Mammary epithelial cell (primary cell): ENCODE results near the gene GP9.

Experiments used
- CTCF ChIP-seq, 2 donors: IDR thresholded peaks in 1 of 2; conservative IDR thresholded peaks in 1 of 2; 2 replicates each; pipeline ENCODE4 v1.5.1; 2011 to 2012; ENCODE audit warnings: inconsistent platforms in 2 of 2, low read length in 2 of 2, mild to moderate bottlenecking in 2 of 2, control low read depth in 1 of 2, low read depth in 1 of 2; ENCODE audit not compliant: insufficient read depth in 1 of 2; ENCODE audit errors: extremely low read depth in 1 of 2
- EZH2 ChIP-seq: IDR thresholded peaks from 2 replicates; pipeline ENCODE4 v1.6.1; 2012; ENCODE audit warnings: low read length, inconsistent platforms, borderline replicate concordance

GRCh38 chr3:129019266-129019665 is 41.3 kb upstream of the GP9 start:
- TF ChIP-seq CTCF (conservative IDR thresholded peaks at IDR 0.05 in 1 of 2, IDR thresholded peaks at IDR 0.05 in 1 of 2; ENCODE audit: extremely low read depth in 1 of 2, insufficient read depth in 1 of 2, low read depth in 1 of 2, low read length in 2 of 2) (no peak), EZH2 (no peak)
